HUES48 (cell line): Measurements from ENCODE around the gene SP4.

Experiments
- H3K27ac ChIP-seq: one replicate; pipeline ENCODE4 v1.7.0; 2013; ENCODE audit warnings: low read depth, low read length, inconsistent platforms
- H3K27me3 ChIP-seq: 2 replicates; pipeline ENCODE4 v1.6.1; 2013; ENCODE audit warnings: mild to moderate bottlenecking, low read length; ENCODE audit not compliant: control insufficient read depth, insufficient read depth
- H3K36me3 ChIP-seq: 2 replicates; pipeline ENCODE4 v1.6.1; 2013; ENCODE audit warnings: low read length; ENCODE audit not compliant: control insufficient read depth, insufficient read depth
- H3K4me1 ChIP-seq: 2 replicates; pipeline ENCODE4 v1.6.1; 2013; ENCODE audit warnings: mild to moderate bottlenecking, low read length; ENCODE audit not compliant: control insufficient read depth, insufficient read depth
- H3K4me3 ChIP-seq: 2 replicates; pipeline ENCODE4 v1.5.1; 2013; ENCODE audit warnings: mild to moderate bottlenecking, low read depth, low read length
- H3K9ac ChIP-seq: 2 replicates; pipeline ENCODE4 v1.6.1; 2013; ENCODE audit warnings: mild to moderate bottlenecking, low read depth, low read length, moderate library complexity
- H3K9me3 ChIP-seq: 2 replicates; pipeline ENCODE4 v1.6.1; 2013; ENCODE audit warnings: low read length; ENCODE audit not compliant: control insufficient read depth, insufficient read depth

The SP4 gene

DNA sequence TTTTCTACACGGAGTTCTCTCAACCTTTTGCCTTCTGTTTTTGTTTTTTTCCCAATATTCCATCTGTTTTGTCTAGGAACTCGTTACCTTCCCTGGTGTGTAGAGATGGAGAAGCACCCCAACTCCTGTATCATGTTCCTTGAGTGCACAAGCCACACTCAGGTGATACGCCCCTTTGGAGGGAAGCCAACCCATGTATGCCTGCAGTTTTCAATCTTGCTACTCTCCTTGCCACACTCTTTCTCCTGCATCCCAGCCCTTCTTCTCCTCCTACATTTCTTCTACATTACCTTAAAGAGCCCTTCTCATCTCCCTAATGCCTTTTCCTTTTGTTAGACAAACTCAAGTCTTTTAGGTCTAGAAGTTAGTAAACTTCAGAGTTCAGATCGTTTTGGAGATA, 10.2 kb upstream of the SP4 start:
- no peaks in the 10 kb centered on the region; the same call in 1 of the 2 replicates for H3K27me3 ChIP-seq
- H3K9me3 ChIP-seq: no peaks in the 10 kb centered on the region
- no peak overlapping the region for H3K9ac ChIP-seq
- no peak overlapping the region for H3K27ac ChIP-seq
- H3K4me1 ChIP-seq: peaks cover 8% of the 10 kb centered on the region; the same call in 1 of the 2 replicates
- no peaks in the 10 kb centered on the region for H3K36me3 ChIP-seq
- no peak overlapping the region for H3K4me3 ChIP-seq

DNA sequence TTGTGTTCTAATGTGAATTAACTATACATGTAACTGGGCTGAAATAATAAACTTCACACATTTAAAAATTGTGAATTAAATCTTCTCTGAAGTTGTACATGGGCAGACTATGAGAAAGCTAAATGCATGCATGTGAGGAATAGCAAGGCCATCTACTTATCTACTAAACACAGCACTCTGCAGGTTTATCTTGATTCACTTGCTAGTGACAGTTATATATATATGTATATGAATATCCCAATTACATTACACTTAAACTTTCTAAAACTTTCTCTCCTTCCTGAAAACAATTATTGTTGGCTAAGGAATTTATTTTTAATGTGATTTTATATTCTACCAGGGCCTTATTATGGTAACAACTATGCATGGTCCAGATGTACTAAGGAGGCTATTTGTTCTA, 5.1 kb upstream of the SP4 start:
- Histone ChIP-seq H3K9me3 (no peaks in the 10 kb centered on the region), H3K36me3 (no peaks in the 10 kb centered on the region), H3K27me3 (no peaks in the 10 kb centered on the region), H3K4me3 (no peak overlapping the region), H3K9ac (no peak overlapping the region), H3K27ac (no peak overlapping the region), H3K4me1 (peaks cover 13% of the 10 kb centered on the region)

DNA sequence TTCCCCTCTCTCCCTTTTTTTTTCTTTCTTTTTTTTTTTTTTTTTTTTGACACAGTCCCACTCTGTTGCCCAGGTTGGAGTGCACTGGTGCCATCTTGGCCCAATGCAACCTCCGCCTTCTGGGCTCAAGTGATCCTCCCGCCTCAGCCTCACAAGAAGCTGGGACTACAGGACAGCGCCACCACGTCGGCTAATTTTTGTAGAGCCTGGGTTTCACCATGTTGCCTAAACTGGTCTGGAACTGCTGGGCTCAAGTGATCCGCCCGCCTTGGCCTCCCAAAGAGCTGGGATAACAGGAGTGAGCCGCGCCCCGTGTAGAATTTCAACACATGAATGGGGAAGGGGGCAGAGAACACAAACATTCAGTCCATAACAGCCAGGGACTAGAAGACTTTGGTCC, 2.6 kb upstream of the SP4 start:
- Histone ChIP-seq H3K4me3 (no peak overlapping the region), H3K9me3 (no peaks in the 10 kb centered on the region), H3K4me1 (peaks cover 27% of the 10 kb centered on the region), H3K27me3 (no peaks in the 10 kb centered on the region), H3K9ac (no peak overlapping the region), H3K36me3 (peaks cover 11% of the 10 kb centered on the region), H3K27ac (no peak overlapping the region)

DNA sequence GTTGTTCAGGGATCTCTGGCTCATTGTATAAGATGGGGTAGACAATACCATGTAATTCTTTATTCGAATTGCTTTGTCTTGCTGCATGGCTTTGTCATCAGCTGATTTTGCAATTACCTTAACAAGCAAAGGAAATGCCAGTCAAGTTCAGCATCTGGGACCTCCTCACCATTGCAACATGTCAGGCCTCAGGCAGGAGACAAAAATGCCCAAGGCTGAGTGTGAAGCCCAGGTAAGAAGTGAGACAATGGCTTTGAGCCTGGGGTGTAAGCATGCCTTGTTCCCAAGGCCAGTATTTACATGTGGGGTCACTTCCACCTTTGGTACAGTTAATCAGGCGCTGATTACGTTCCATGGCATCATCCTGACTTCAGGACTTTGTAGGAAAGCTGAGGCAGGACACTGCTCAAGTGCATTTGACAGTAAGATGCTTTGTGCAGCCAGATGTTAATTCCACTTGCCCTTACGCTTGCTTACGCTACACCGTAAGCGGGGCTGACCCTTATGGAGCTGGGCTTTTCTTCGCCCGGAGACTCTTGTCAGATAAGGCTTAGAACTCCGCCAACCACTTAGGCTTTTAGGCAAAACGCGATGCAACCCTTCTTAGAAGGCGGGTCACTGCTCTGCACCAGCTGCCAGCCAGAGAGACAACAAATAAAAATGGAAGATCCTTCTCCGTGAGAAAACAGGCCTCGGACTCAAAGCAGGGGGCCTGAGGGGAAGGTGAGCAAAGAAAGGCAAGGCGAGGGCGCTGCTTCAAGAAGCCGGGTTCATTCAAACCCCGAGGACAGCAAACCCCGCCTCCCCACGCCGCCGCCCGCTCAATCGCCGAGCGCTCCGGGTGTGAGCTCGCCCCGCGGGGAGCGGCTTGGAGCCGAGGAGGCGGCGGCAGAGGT, 1.3 kb upstream of the SP4 start:
- H3K4me1 ChIP-seq: peaks cover 38% of the 10 kb centered on the region
- peak overlapping the region; percentile 64 for H3K4me3 ChIP-seq
- H3K36me3 ChIP-seq: peaks cover 16% of the 10 kb centered on the region
- no peaks in the 10 kb centered on the region for H3K9me3 ChIP-seq
- no peaks in the 10 kb centered on the region for H3K27me3 ChIP-seq
- H3K27ac ChIP-seq: peak overlapping the region; percentile 99
- peak overlapping the region; percentile 58 for H3K9ac ChIP-seq

DNA sequence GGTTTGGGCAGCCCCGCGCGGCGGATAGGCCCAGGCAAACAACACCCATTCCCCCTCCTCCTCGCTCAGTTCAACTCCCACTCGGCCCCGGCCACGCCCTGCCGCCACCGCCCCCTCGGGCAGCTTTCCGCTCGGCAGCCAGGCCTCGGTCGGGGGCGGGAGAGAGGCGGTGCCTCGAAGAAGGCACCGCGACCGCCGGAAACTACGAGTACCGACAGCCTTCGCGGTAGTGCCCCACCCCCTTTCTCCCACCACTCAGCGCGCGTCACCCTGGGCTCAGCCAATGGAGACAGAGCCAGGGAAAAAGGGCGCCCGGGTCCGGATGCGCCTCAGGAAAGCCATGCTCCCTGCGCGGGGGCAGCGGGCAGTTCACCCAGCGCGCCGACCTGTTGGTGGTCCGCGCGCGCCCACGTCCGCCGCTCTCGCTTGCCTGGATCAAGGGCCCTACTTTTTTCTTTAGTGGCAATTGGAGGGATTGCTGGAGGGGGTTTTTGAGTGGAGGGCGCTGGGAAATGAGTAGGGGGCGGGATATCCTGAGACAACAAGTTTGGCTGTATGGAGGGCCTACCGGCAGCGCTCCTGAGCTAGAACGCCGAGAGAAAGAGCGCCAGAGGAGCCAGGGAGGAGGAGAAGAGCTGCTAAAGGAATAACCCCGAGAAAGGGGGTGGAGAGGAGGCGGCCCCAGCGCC, 557 bp upstream of the SP4 start:
- peaks cover 46% of the 10 kb centered on the region for H3K4me1 ChIP-seq
- H3K9ac ChIP-seq: peak overlapping the region; percentile 92
- H3K4me3 ChIP-seq: peak overlapping the region; percentile 91
- H3K27ac ChIP-seq: peak overlapping the region; percentile 99
- no peaks in the 10 kb centered on the region for H3K9me3 ChIP-seq
- peaks cover 16% of the 10 kb centered on the region for H3K36me3 ChIP-seq
- H3K27me3 ChIP-seq: no peaks in the 10 kb centered on the region

DNA sequence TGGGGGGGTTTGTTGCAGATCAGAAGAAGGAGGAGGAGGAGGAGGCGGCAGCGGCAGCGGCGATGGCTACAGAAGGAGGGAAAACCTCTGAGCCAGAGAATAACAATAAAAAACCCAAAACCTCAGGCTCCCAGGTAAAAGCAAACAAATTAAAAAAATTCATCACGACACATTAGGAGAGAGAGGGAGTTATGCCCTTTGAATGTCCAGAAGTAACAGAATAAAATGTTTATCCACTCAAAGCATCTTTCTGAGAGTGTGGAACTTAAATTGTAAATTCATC, 717 bp downstream of the SP4 start:
- Histone ChIP-seq H3K27ac (peak overlapping the region; percentile 99), H3K9ac (peak overlapping the region; percentile 47), H3K4me3 (peak overlapping the region; percentile 91), H3K4me1 (peaks cover 46% of the 10 kb centered on the region), H3K36me3 (peaks cover 21% of the 10 kb centered on the region), H3K9me3 (no peaks in the 10 kb centered on the region), H3K27me3 (no peaks in the 10 kb centered on the region)

DNA sequence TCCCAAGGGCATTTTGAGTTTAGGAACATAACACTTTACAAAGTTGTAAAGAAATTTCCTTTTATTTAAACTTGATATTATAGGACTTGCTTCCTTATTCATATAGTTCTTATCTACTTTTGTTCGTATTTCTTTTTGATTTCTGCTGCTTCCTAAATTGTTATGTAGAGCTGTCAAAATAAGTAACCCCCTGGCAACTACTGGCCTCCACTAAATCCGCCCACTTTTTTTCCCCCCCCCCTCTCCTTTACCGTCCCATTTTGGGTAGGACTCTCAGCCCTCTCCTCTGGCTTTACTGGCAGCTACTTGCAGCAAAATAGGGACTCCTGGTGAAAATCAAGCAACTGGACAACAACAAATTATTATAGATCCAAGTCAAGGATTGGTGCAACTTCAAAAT, 1.1 kb downstream of the SP4 start:
- peak overlapping the region; percentile 91 for H3K4me3 ChIP-seq
- peak overlapping the region; percentile 99 for H3K27ac ChIP-seq
- H3K36me3 ChIP-seq: peaks cover 21% of the 10 kb centered on the region
- H3K27me3 ChIP-seq: no peaks in the 10 kb centered on the region
- H3K9me3 ChIP-seq: no peaks in the 10 kb centered on the region
- H3K9ac ChIP-seq: no peak overlapping the region
- H3K4me1 ChIP-seq: peaks cover 46% of the 10 kb centered on the region

DNA sequence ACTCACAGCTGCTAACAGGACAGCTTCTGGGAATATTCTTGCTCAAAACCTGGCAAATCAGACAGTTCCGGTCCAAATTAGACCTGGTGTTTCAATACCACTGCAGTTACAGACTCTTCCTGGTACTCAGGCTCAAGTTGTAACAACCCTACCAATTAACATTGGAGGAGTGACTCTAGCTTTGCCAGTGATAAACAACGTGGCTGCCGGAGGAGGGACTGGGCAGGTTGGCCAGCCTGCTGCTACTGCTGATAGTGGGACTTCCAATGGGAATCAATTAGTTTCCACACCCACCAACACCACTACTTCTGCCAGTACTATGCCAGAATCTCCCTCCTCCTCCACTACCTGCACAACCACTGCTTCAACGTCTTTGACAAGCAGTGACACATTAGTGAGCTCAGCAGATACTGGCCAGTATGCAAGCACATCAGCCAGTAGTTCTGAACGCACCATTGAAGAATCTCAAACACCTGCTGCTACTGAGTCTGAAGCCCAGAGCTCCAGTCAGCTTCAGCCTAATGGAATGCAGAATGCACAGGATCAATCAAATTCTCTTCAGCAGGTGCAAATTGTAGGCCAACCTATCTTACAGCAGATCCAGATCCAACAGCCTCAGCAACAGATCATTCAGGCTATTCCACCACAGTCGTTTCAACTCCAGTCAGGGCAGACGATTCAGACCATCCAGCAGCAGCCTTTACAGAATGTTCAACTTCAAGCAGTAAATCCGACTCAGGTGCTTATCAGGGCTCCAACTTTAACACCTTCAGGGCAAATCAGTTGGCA, 2.1 kb downstream of the SP4 start:
- H3K9me3 ChIP-seq: no peaks in the 10 kb centered on the region
- H3K9ac ChIP-seq: no peak overlapping the region
- no peaks in the 10 kb centered on the region for H3K27me3 ChIP-seq
- H3K4me1 ChIP-seq: peaks cover 46% of the 10 kb centered on the region
- H3K27ac ChIP-seq: no peak overlapping the region
- H3K4me3 ChIP-seq: peak overlapping the region; percentile 91
- H3K36me3 ChIP-seq: peaks cover 26% of the 10 kb centered on the region

DNA sequence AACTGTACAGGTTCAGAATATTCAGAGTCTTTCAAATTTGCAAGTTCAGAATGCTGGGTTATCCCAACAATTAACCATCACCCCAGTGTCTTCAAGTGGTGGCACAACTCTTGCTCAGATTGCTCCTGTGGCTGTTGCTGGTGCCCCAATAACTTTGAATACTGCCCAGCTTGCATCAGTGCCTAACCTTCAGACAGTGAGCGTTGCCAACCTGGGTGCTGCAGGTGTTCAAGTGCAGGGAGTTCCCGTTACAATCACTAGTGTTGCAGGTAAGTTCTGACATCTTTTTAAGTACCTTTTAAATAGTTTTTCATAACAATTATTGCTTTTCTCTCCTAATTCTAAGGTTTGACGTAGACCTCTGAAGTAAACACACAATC, 2.7 kb downstream of the SP4 start:
- H3K4me1 ChIP-seq: peaks cover 44% of the 10 kb centered on the region
- no peaks in the 10 kb centered on the region for H3K9me3 ChIP-seq
- no peak overlapping the region for H3K27ac ChIP-seq
- H3K36me3 ChIP-seq: peaks cover 28% of the 10 kb centered on the region
- peak overlapping the region; percentile 57 for H3K4me3 ChIP-seq
- no peak overlapping the region for H3K9ac ChIP-seq
- no peaks in the 10 kb centered on the region for H3K27me3 ChIP-seq

DNA sequence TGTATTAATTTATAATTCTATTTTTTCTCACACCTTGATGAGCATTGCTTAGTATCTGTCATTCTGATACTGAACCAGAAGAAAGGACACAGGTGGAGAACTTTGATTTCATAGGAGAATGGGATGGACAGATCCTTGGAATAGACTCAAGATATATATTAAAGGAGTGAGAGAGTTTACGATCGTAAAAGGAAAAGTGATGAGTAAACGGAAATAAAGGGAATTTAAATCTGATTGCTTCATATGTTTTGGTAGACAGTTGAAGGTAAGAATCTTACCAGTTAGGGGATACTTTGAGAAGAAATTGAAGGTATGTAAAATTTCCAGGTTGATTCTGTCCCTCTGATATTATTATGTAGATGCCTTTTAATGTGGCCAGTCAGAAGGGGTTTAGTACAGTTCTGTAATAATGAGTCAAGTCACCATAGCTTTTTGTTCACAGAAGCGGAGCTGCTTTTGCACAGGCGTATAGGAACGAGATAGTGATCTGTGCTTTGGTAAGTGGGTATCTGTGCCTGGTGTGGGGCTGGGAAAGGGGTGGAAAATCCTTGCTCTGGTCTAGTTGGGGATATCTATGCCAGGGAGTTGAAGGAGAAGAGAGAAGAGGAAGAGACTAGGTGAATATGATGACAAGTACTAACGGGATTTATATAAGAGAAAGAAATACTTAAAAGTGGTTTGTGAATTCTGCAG, 15.4 kb downstream of the SP4 start:
- H3K27me3 ChIP-seq: no peaks in the 10 kb centered on the region
- H3K9ac ChIP-seq: no peak overlapping the region
- H3K9me3 ChIP-seq: no peaks in the 10 kb centered on the region
- no peak overlapping the region for H3K27ac ChIP-seq
- H3K4me1 ChIP-seq: no peaks in the 10 kb centered on the region
- no peak overlapping the region for H3K4me3 ChIP-seq
- H3K36me3 ChIP-seq: peaks cover 27% of the 10 kb centered on the region
